Trophoblast cell (in vitro differentiated cells and primary cell): ENCODE measurements around the gene CFAP100.

Source experiments
- DNase-seq, 2 donors: peaks; one replicate each; pipeline ENCODE4 v3.0.0-alpha.2; 2016
- H2AFZ ChIP-seq: 2 replicates; pipeline ENCODE4 v1.6.1; 2013; ENCODE audit warnings: low read length, moderate library complexity, mild to moderate bottlenecking; ENCODE audit not compliant: insufficient read depth, poor library complexity
- H2AK5ac ChIP-seq: 2 replicates; pipeline ENCODE4 v1.6.1; 2013; ENCODE audit warnings: mild to moderate bottlenecking, low read length
- H2BK120ac ChIP-seq: 2 replicates; pipeline ENCODE4 v1.6.1; 2013; ENCODE audit warnings: low read length, mild to moderate bottlenecking, moderate library complexity; ENCODE audit not compliant: insufficient read depth, poor library complexity
- H2BK12ac ChIP-seq: 2 replicates; pipeline ENCODE4 v1.6.1; 2013; ENCODE audit warnings: mild to moderate bottlenecking, low read length, moderate library complexity
- H2BK5ac ChIP-seq: 2 replicates; pipeline ENCODE4 v1.6.1; 2013; ENCODE audit warnings: low read length, low read depth, moderate library complexity, mild to moderate bottlenecking; ENCODE audit not compliant: poor library complexity
- H3K14ac ChIP-seq: 2 replicates; pipeline ENCODE4 v1.6.1; 2013; ENCODE audit warnings: mild to moderate bottlenecking, low read length
- H3K18ac ChIP-seq: 2 replicates; pipeline ENCODE4 v1.6.1; 2013; ENCODE audit warnings: mild to moderate bottlenecking, low read length
- H3K23ac ChIP-seq: 2 replicates; pipeline ENCODE4 v1.6.1; 2013; ENCODE audit warnings: low read length
- H3K27ac ChIP-seq: 2 replicates; pipeline ENCODE4 v1.5.1; 2013; ENCODE audit warnings: low read depth, mild to moderate bottlenecking, inconsistent platforms, low read length, moderate library complexity
- H3K27me3 ChIP-seq: 2 replicates; pipeline ENCODE4 v1.6.1; 2013; ENCODE audit warnings: inconsistent platforms, mild to moderate bottlenecking, low read length, moderate library complexity; ENCODE audit not compliant: insufficient read depth
- H3K36me3 ChIP-seq, 2 experiments: 1 replicate in 1 of 2; 2 replicates in 1 of 2; pipeline ENCODE4 v1.6.1; 2013; ENCODE audit warnings: low read length in 2 of 2, mild to moderate bottlenecking in 2 of 2, moderate library complexity in 1 of 2; ENCODE audit not compliant: insufficient read depth in 2 of 2, control insufficient read depth in 1 of 2
- H3K4ac ChIP-seq: 2 replicates; pipeline ENCODE4 v1.6.1; 2013; ENCODE audit warnings: low read depth, mild to moderate bottlenecking, low read length, moderate library complexity
- H3K4me1 ChIP-seq, 2 experiments: 1 replicate in 1 of 2; 2 replicates in 1 of 2; pipeline ENCODE4 v1.6.1; 2013; ENCODE audit warnings: low read length in 2 of 2, mild to moderate bottlenecking in 2 of 2, moderate library complexity in 1 of 2; ENCODE audit not compliant: insufficient read depth in 2 of 2, control insufficient read depth in 1 of 2
- H3K4me2 ChIP-seq: 2 replicates; pipeline ENCODE4 v1.6.1; 2013; ENCODE audit warnings: inconsistent platforms, mild to moderate bottlenecking, low read length, moderate library complexity
- H3K4me3 ChIP-seq: 2 replicates; pipeline ENCODE4 v1.5.1; 2013; ENCODE audit warnings: mild to moderate bottlenecking, low read depth, low read length, inconsistent platforms
- H3K79me1 ChIP-seq: one replicate; pipeline ENCODE4 v1.6.1; 2013; ENCODE audit warnings: low read length
- H3K79me2 ChIP-seq: 2 replicates; pipeline ENCODE4 v1.6.1; 2013; ENCODE audit warnings: low read length, mild to moderate bottlenecking; ENCODE audit not compliant: control insufficient read depth, insufficient read depth, poor library complexity
- H3K9ac ChIP-seq: 2 replicates; pipeline ENCODE4 v1.6.1; 2013; ENCODE audit warnings: mild to moderate bottlenecking, low read length
- H3K9me3 ChIP-seq: 2 replicates; pipeline ENCODE4 v1.6.1; 2013; ENCODE audit warnings: low read depth, mild to moderate bottlenecking, control low read depth, inconsistent platforms, low read length; ENCODE audit not compliant: insufficient read depth
- H4K12ac ChIP-seq: 2 replicates; pipeline ENCODE4 v1.6.1; 2013; ENCODE audit warnings: low read depth, mild to moderate bottlenecking, low read length, moderate library complexity
- H4K8ac ChIP-seq: 2 replicates; pipeline ENCODE4 v1.6.1; 2013; ENCODE audit warnings: low read depth, mild to moderate bottlenecking, low read length, moderate library complexity
- H4K91ac ChIP-seq: one replicate; pipeline ENCODE4 v1.6.1; 2013; ENCODE audit warnings: low read depth, mild to moderate bottlenecking, low read length, moderate library complexity
- WGBS: extraction: QIAGEN DNeasy Blood & Tissue Kit; methylation state at CpG from one replicate; pipeline ENCODE4 v1.1.7; 2013; ENCODE audit warnings: missing lambda C conversion rate; ENCODE audit not compliant: insufficient read length, insufficient coverage; ENCODE audit errors: extremely low coverage; 5-methylcytosine and 5-hydroxymethylcytosine counted together

CFAP100 gene

DNA sequence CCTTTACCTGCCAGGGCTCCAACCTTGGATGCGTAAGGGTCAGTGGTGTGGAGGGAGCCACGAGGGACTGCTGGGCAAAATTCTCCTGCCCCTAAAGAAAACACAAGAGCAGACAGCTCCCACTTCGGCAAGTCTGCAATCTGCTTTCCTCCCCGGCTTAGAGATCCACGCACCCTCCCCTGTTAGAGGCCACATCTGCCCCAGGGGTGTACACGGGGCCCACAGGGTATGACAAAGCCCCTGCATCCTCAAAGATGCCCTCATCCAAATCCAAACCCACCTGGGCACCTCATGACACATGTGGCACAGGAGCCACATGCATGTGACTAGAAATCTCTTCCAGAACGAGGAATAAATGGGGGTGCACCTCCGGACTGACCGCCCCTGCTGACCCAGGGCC lies 55.5 kb downstream of the CFAP100 start:
- H3K79me1 ChIP-seq: no peaks in the 10 kb centered on the region
- no peak overlapping the region for H2BK5ac ChIP-seq
- H2AK5ac ChIP-seq: no peak overlapping the region
- no CpG with 5 or more reads among the region's 9 CpGs for WGBS
- H3K9me3 ChIP-seq: no peaks in the 10 kb centered on the region
- H3K4ac ChIP-seq: no peak overlapping the region
- H3K79me2 ChIP-seq: no peaks in the 10 kb centered on the region
- H4K12ac ChIP-seq: no peak overlapping the region
- no peak overlapping the region for H2BK12ac ChIP-seq
- H3K36me3 ChIP-seq: peaks cover 30 to 41% of the 10 kb centered on the region in 2 experiments
- no peaks in the 10 kb centered on the region for H3K27me3 ChIP-seq
- no peak overlapping the region for H2AFZ ChIP-seq
- H3K18ac ChIP-seq: no peak overlapping the region
- no peak overlapping the region for H3K4me2 ChIP-seq
- H3K27ac ChIP-seq: no peak overlapping the region
- H3K14ac ChIP-seq: no peak overlapping the region
- H3K23ac ChIP-seq: no peak overlapping the region
- H3K4me3 ChIP-seq: no peak overlapping the region
- H2BK120ac ChIP-seq: no peak overlapping the region
- DNase-seq: no peak
- H4K8ac ChIP-seq: no peak overlapping the region
- no peak overlapping the region for H4K91ac ChIP-seq
- no peak overlapping the region for H3K9ac ChIP-seq
- no peaks in the 10 kb centered on the region for H3K4me1 ChIP-seq

GRCh38 chr3:126450744-126451143 lies 56.0 kb downstream of the CFAP100 start:
- H3K36me3 ChIP-seq: peaks cover 30 to 43% of the 10 kb centered on the region in 2 experiments
- no peak overlapping the region for H3K9ac ChIP-seq
- no peaks in the 10 kb centered on the region for H3K4me1 ChIP-seq
- H3K4me3 ChIP-seq: no peak overlapping the region
- H2BK12ac ChIP-seq: no peak overlapping the region
- no peaks in the 10 kb centered on the region for H3K9me3 ChIP-seq
- no CpG with 5 or more reads among the region's 3 CpGs for WGBS
- no peaks in the 10 kb centered on the region for H3K79me2 ChIP-seq
- no peak overlapping the region for H4K12ac ChIP-seq
- no peak overlapping the region for H4K8ac ChIP-seq
- no peak overlapping the region for H3K4me2 ChIP-seq
- no peak overlapping the region for H3K4ac ChIP-seq
- no peaks in the 10 kb centered on the region for H3K27me3 ChIP-seq
- no peak overlapping the region for H2AK5ac ChIP-seq
- H3K23ac ChIP-seq: no peak overlapping the region
- no peak overlapping the region for H2BK120ac ChIP-seq
- no peaks in the 10 kb centered on the region for H3K79me1 ChIP-seq
- H2AFZ ChIP-seq: no peak overlapping the region
- H2BK5ac ChIP-seq: no peak overlapping the region
- H4K91ac ChIP-seq: no peak overlapping the region
- no peak overlapping the region for H3K27ac ChIP-seq
- no peak overlapping the region for H3K18ac ChIP-seq
- H3K14ac ChIP-seq: no peak overlapping the region
- no peak for DNase-seq

- no CpG with 5 or more reads among the region's 12 CpGs for WGBS
- H4K91ac ChIP-seq: no peak overlapping the region
- no peaks in the 10 kb centered on the region for H3K27me3 ChIP-seq
- no peak overlapping the region for H2AFZ ChIP-seq
- H3K4ac ChIP-seq: no peak overlapping the region
- no peak overlapping the region for H3K18ac ChIP-seq
- H2BK12ac ChIP-seq: no peak overlapping the region
- no peaks in the 10 kb centered on the region for H3K4me1 ChIP-seq
- no peak overlapping the region for H3K9ac ChIP-seq
- H2BK120ac ChIP-seq: no peak overlapping the region
- H3K27ac ChIP-seq: no peak overlapping the region
- H4K8ac ChIP-seq: no peak overlapping the region
- no peak for DNase-seq
- H3K4me3 ChIP-seq: no peak overlapping the region
- H2BK5ac ChIP-seq: no peak overlapping the region
- H3K9me3 ChIP-seq: no peaks in the 10 kb centered on the region
- no peak overlapping the region for H4K12ac ChIP-seq
- no peaks in the 10 kb centered on the region for H3K79me1 ChIP-seq
- H2AK5ac ChIP-seq: no peak overlapping the region
- peaks cover 32 to 48% of the 10 kb centered on the region in 2 experiments for H3K36me3 ChIP-seq
- no peak overlapping the region for H3K4me2 ChIP-seq
- no peak overlapping the region for H3K14ac ChIP-seq
- no peaks in the 10 kb centered on the region for H3K79me2 ChIP-seq
- no peak overlapping the region for H3K23ac ChIP-seq
Measured at GRCh38 chr3:126451511-126451910, 56.8 kb downstream of the CFAP100 start.

DNA sequence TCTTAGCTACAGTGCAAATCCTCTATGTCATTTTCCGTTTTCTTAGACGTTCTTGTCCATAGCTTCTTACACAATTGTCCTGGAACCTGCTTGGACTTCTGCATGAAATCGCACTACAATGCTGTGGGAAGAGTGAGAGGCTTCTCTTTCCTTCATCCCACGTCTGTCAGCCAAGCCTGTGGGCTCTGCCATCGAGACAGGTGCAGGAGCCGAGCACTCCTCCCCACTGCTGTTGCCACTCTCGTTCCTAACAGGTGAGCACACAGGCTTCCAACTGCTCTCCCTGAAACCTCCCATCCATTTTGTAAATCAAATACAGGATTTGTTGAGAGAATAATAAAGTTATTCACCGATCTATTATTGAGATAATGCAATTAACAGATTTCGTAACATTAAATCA lies 57.5 kb downstream of the CFAP100 start:
- H3K27me3 ChIP-seq: no peaks in the 10 kb centered on the region
- H3K4me1 ChIP-seq: no peaks in the 10 kb centered on the region
- WGBS: no CpG with 5 or more reads among the region's 9 CpGs
- no peak overlapping the region for H4K8ac ChIP-seq
- H2BK5ac ChIP-seq: no peak overlapping the region
- no peak overlapping the region for H3K4me3 ChIP-seq
- H3K36me3 ChIP-seq: peaks cover 37 to 55% of the 10 kb centered on the region in 2 experiments
- no peak overlapping the region for H3K23ac ChIP-seq
- H3K9ac ChIP-seq: no peak overlapping the region
- H3K79me1 ChIP-seq: no peaks in the 10 kb centered on the region
- H3K18ac ChIP-seq: no peak overlapping the region
- no peak overlapping the region for H3K4me2 ChIP-seq
- no peak overlapping the region for H4K12ac ChIP-seq
- no peaks in the 10 kb centered on the region for H3K79me2 ChIP-seq
- DNase-seq: no peak
- H2AFZ ChIP-seq: no peak overlapping the region
- no peak overlapping the region for H3K4ac ChIP-seq
- no peak overlapping the region for H2AK5ac ChIP-seq
- no peak overlapping the region for H3K27ac ChIP-seq
- H2BK12ac ChIP-seq: no peak overlapping the region
- no peak overlapping the region for H3K14ac ChIP-seq
- H2BK120ac ChIP-seq: no peak overlapping the region
- no peaks in the 10 kb centered on the region for H3K9me3 ChIP-seq
- H4K91ac ChIP-seq: no peak overlapping the region
